NCI-H226 (cell line): ENCODE data around the gene PKM.

Experiments used
- DNase-seq: peaks from one replicate; pipeline ENCODE4 v3.0.0-alpha.2; 2015

The PKM gene

GRCh38 chr15:72199721-72200212 is 31.2 kb downstream of the PKM start:
- DNase-seq = peak; percentile 55

GRCh38 chr15:72199205-72199515 is 31.8 kb downstream of the PKM start:
- DNase-seq = no peak

GRCh38 chr15:72198356-72199204 is 32.4 kb downstream of the PKM start:
- DNase-seq = no peak

- peak; percentile 62 for DNase-seq
Measured at GRCh38 chr15:72197460-72198355, 33.3 kb downstream of the PKM start, which contains the start of gene GRAMD2A. GRAMD2A (minus strand) TSS chr15:72197787.

GRCh38 chr15:72197041-72197459 is 33.9 kb downstream of the PKM start:
- DNase-seq = no peak

DNA sequence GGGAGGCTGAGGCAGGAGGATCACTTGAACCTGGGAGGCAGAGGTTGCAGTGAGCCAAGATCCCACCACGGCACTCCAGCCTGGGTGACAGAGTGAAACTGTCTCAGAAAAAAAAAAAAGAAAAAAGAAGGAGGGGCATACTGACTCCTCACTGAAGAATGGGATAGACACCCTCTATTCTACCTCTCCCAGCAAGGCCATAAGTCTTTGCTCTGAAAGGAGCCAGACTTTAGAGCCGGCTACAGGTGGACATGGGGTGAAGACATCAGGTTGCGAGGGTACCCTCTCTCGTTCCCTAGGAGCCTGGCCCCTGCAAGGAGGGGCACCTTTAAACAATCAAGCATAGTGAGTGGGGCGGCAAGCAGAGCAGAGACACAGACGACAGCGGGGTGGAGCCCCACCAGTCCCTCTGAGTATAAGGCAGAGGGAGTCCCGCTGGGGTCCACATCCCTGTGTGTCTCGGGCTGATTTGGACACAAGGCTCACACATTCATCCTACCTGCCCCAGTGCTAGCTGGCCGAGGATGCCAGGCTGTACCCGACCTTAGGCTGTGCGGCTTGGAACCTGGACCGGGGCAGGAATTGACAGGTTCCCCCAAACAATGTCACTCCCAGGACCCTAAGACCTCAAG is 34.5 kb downstream of the PKM start:
- DNase-seq = peak; percentile 32

- DNase-seq = peak; percentile 75
Measured at GRCh38 chr15:72195101-72195511, 35.9 kb downstream of the PKM start.

- no peak for DNase-seq
Measured at GRCh38 chr15:72193836-72194396, 37.1 kb downstream of the PKM start.

- no peak for DNase-seq
Measured at GRCh38 chr15:72192416-72192815, 38.6 kb downstream of the PKM start.

- DNase-seq = no peak
Measured at GRCh38 chr15:72189250-72189902, 41.6 kb downstream of the PKM start.

DNA sequence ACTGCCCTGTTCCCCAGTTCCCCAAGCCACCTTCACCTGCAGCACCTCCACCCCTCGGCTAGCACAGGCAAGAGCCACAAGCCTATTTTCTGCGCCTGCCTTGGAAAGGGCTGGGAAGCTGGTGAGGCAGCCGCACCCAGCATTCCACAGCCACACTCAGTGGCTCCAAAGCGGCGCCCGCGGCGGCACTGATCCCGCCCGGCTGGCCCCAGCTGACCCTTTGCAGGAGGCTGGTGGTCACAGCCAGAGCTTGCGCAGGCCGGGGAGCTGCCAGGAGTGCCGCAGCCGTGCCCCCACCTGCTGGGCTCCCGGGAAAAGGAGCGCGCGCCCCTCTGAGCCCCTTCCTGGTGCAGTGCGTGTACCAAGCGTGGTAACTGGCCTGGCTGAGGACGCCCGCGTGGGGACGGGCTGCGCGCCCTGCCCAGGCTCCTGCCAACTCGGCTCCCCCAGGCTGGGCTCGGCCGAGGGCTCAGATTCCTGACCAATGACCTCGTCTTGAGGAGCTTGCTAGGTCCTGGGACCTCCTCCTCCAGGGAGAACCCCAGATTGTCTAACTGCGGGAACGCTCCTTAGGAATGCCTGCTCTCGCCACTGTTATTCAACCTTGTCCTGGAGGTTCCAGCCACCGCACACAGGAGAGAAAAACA is 46.7 kb downstream of the PKM start:
- DNase-seq = peak; percentile 83

DNA sequence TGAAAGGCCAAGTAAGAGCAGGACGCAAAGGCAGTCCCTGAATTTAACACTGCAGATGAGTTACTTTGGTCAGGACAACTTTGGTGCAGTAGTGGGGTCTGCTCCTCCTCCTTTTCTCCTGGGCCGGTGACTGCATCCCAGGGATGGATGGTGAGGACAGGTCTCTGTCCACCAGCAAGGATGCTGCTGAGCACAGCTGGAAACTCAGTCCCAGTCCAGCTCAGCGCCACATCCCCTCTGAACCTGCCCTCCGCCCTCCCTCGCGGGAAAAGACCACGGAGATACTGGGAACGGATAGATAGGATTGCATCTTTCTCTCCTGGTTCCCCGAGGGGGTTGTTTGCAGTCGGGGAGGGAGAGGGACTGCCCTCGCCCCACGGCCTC is 47.2 kb downstream of the PKM start:
- no peak for DNase-seq

DNA sequence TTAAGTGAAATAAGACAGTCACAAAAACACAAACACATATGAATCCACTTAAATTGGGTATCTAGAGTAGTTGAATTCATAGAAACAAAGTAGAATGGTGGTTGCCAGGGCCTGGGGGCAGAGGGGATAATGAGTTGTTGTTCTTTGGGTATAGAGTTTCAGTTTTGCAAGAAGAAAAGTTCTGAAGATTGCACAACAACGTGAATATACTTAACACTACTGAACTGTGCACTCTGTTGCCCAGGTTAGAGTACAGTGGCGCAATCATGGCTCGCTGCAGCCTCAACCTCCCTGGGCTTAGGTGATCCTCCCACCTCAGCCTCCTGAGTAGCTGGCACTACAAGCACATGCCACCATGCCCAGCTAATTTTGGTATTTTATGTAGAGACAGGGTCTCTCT is 48.3 kb downstream of the PKM start:
- DNase-seq = no peak

- DNase-seq = no peak
Measured at GRCh38 chr15:72182244-72182643, 48.7 kb downstream of the PKM start.

GRCh38 chr15:72180761-72181324 is 50.1 kb downstream of the PKM start:
- no peak for DNase-seq

- peak; percentile 26 for DNase-seq
Measured at GRCh38 chr15:72179950-72180581, 50.9 kb downstream of the PKM start.

DNA sequence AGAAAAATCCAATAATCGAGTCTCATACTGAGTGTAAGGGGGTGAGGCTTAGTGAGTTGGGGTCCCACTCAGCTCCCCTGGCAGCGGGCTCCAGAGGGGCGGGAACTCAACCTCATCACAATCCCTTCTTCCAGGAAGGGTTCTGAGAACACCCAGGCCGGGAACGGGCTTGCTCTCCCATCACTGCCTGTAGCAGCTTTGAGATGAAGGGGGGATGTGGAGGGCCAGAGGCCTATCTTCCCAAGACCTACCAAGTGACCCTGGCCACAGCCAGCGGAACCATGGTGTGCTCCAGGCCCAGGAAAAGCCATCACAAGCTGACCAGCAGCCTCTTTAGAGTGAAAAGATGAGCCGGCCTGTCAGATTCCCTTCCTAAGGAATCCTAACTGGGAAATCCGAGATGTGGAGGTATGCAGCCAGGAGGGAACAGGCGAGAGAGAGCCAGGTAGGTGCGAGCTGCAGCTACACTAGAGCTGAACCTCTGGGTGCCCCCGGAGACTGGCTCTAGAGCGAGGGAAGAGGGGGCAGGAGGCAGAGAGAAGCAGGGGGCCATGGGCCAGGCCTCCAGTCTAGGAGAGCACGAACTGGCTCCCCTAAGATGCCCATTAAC is 51.9 kb downstream of the PKM start:
- no peak for DNase-seq

- DNase-seq = no peak
Measured at GRCh38 chr15:72176743-72177142, 54.2 kb downstream of the PKM start.

DNA sequence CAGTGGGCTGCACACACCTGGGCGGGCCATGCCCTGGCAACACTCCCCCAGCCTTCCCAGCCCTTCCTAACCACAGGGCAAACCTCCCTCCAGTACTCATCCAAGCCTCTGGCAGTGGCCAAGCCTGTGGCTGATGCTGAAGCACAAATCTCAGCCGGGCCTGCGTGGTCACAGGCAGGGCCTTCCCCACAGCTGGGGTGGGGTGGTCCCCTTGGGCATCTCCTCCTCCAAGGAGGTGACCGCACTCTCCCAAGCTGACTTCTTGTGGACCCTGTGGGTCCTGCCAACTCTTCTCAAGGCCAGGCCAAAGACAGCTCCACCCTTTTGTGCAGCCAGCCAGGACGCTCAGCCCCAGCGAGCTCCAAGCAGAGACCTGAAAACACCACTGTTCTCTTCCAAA is 54.8 kb downstream of the PKM start:
- no peak for DNase-seq

DNA sequence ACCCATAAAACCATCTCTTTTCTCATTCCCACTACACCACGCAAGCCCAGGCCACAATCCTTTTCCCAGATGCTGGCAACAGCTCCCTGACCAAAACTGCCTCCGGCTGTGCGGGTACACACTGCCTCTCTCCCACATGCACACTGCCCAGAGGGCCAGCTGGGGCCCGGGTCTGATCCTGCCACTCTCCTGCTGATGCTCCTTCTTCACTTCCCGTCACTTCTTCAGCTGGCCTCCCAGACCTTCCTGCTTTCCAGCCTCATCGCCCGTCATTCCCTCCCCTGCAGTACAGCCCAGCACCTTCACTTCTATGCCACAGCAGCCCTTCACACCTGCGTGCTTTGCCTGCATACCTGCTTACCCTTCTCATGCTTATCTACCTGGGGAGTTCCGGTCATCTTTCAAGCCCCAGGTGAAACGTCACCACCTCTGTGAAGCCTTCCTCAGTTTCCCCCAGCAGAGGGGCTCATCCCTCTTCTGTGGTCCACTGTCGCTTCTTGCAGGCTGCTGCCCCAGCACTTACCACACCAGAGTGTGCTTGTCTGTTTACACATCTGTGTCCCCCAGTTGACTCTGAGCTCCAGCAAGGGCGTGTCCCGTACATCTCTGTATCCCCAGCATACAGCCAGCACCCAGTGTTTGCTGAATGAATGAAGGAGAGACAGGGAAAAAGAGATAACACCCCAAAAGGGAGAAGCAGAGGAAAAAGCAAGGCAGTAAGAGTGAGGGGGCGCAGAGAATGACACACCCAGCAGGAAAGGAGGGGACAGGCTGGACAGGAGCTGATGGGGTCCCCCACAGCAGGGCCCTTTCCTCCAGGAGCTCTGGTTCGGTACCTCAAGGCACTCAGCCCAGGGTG is 55.6 kb downstream of the PKM start:
- no peak for DNase-seq
